22Rv1 (cell line): ENCODE results near the gene HRH2.

Source experiments
- ZFX ChIP-seq: fragments of 450-650 bp; IDR thresholded peaks from 2 replicates; pipeline ENCODE4 v1.6.1; 2017; ENCODE audit warnings: antibody characterized with exemption, borderline replicate concordance
- TF ChIP-seq, protein P1 (sequence below): fragments of 450-650 bp; IDR thresholded peaks from 2 replicates; pipeline ENCODE4 v1.5.1; 2017; ENCODE audit warnings: mild to moderate bottlenecking

DNA sequence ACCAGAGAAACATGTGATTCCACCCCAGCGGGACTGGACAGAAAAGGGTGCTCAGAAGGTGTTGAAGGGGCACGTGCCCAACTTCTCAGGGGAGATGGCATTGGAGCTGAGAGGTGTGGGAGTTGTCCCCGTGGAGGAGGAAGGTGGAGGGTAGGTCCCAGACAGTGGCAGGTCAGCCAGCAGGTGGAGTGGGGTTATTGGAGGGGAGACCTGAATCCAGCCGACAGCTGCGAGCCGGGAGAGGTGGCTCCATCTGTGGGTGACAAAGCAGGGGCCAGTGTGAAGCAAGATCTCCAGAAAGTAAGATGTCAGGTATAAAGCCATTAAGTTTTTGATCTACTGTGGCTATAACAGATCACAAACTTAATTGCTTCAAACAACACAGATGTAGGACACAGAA is 75.1 kb downstream of the HRH2 start:
- TF ChIP-seq, protein P1, sequence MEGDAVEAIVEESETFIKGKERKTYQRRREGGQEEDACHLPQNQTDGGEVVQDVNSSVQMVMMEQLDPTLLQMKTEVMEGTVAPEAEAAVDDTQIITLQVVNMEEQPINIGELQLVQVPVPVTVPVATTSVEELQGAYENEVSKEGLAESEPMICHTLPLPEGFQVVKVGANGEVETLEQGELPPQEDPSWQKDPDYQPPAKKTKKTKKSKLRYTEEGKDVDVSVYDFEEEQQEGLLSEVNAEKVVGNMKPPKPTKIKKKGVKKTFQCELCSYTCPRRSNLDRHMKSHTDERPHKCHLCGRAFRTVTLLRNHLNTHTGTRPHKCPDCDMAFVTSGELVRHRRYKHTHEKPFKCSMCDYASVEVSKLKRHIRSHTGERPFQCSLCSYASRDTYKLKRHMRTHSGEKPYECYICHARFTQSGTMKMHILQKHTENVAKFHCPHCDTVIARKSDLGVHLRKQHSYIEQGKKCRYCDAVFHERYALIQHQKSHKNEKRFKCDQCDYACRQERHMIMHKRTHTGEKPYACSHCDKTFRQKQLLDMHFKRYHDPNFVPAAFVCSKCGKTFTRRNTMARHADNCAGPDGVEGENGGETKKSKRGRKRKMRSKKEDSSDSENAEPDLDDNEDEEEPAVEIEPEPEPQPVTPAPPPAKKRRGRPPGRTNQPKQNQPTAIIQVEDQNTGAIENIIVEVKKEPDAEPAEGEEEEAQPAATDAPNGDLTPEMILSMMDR = no peak
- no peak for TF ChIP-seq ZFX
